Thoracic aorta (tissue), 2 donors: ENCODE data around the gene NF2. TPM values are rescaled to one million over a fixed set of nuclear protein-coding genes. Genes with fewer than 3 reads are reported as not detected.

Source experiments
- ATAC-seq: fragments of 150-250 bp; one replicate; pipeline ENCODE4 v1.8.0; 2017; ENCODE audit warnings: low read depth; ENCODE audit not compliant: insufficient number of reproducible peaks, low FRiP score
- DNase-seq: peaks from one replicate; pipeline ENCODE4 v3.0.0-alpha.2; 2020; ENCODE audit warnings: low spot score
- H3K27ac ChIP-seq, 2 donors: fragments of 200-600 bp; sonication (generic); 1 replicate in 1 of 2; 2 replicates in 1 of 2; pipeline ENCODE4 v1.5.1; 2016; ENCODE audit warnings: mild to moderate bottlenecking in 2 of 2, moderate library complexity in 2 of 2
- H3K27me3 ChIP-seq: fragments of 200-600 bp; sonication (generic); replicated peaks from 2 replicates; pipeline ENCODE4 v1.6.0; 2016; ENCODE audit warnings: mild to moderate bottlenecking; ENCODE audit not compliant: insufficient read depth
- H3K36me3 ChIP-seq: fragments of 200-600 bp; sonication (generic); one replicate; pipeline ENCODE4 v1.5.1; 2016
- H3K4me1 ChIP-seq, 2 donors: fragments of 200-600 bp; sonication (generic); 1 replicate in 1 of 2; 2 replicates in 1 of 2; pipeline versions ENCODE4 v1.5.1 to v1.6.0; 2016; ENCODE audit warnings: low read depth in 2 of 2, mild to moderate bottlenecking in 1 of 2; ENCODE audit not compliant: control insufficient read depth in 1 of 2
- H3K4me3 ChIP-seq: fragments of 200-600 bp; sonication (generic); 2 replicates; pipeline ENCODE4 v1.5.1; 2016; ENCODE audit warnings: mild to moderate bottlenecking
- H3K9me3 ChIP-seq: fragments of 200-600 bp; sonication (generic); 2 replicates; pipeline ENCODE4 v1.5.1; 2016
- total RNA-seq, 2 donors: library from RNA; depleted of rRNA; stranded (reverse); fragments of >200 nt; gene quantifications; one replicate each; pipeline versions ENCODE4 v1.1.0 to v1.2.3, GENCODE V29; 2016
- TF ChIP-seq, protein P1 (sequence below): fragments of 200-600 bp; sonication (generic); IDR thresholded peaks from one replicate; pipeline ENCODE4 v1.5.1; 2019; ENCODE audit warnings: antibody characterized with exemption

The NF2 gene
- total RNA-seq, 2 donors from 2014 or later, result 37.1 to 41.2 TPM

DNA sequence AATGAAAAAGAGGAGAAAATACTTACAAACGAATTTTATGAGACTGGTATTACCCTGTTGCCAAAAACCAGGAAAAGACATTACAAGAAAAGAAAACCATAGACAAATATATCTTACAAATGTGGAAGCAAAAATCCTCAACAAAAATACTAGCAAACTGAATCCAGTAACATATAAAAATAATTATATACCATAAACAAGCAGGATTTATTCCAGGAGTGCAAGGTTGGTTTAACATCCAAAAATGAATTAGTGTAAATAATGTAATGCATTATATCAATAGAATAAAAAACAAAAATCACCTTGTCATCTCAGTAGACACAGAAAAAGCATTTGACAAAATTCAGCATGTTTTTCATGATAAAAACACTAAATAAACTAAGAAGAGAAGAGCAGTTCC, 7.3 kb downstream of the NF2 start:
- H3K4me1 ChIP-seq, result peaks cover 0 to 3% of the 10 kb centered on the region in 2 donors
- DNase-seq (no peak), ATAC-seq (no peak)
- H3K4me3 ChIP-seq, result no peak overlapping the region
- H3K27me3 ChIP-seq, result no peaks in the 10 kb centered on the region
- TF ChIP-seq, protein P1, sequence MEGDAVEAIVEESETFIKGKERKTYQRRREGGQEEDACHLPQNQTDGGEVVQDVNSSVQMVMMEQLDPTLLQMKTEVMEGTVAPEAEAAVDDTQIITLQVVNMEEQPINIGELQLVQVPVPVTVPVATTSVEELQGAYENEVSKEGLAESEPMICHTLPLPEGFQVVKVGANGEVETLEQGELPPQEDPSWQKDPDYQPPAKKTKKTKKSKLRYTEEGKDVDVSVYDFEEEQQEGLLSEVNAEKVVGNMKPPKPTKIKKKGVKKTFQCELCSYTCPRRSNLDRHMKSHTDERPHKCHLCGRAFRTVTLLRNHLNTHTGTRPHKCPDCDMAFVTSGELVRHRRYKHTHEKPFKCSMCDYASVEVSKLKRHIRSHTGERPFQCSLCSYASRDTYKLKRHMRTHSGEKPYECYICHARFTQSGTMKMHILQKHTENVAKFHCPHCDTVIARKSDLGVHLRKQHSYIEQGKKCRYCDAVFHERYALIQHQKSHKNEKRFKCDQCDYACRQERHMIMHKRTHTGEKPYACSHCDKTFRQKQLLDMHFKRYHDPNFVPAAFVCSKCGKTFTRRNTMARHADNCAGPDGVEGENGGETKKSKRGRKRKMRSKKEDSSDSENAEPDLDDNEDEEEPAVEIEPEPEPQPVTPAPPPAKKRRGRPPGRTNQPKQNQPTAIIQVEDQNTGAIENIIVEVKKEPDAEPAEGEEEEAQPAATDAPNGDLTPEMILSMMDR, result no peak
- no peak overlapping the region for H3K27ac ChIP-seq
- H3K36me3 ChIP-seq, result no peaks in the 10 kb centered on the region
- H3K9me3 ChIP-seq, result no peaks in the 10 kb centered on the region

DNA sequence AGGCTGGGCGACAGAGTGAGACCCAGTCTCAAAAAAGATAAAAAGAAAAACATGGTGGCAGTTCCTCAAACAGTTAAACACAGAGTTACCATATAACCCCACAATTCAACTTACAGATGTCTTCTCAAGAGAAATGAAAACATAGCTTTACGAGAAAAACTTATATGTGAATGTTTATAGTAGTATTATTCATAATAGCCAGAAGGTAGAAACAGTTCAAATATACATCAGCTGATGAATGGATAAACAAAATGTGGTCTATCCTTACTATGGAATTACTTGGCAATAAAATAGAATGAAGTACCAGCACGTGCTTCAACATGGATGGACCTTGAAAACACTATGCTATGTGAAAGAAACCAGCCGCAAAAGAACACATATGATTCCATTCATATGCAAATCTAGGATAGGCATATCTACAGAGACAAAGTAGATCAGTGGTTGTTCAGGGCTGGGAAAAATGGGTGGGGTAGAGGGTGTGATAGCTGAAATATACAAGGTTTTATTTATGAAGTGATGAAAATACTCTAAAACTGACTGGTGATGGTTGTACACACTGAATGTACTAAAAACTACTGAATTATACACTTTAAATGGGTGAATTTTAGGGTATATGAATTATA, 12.4 kb downstream of the NF2 start:
- Histone ChIP-seq H3K9me3 (no peaks in the 10 kb centered on the region), H3K36me3 (no peaks in the 10 kb centered on the region), H3K4me1 (peaks cover 4 to 16% of the 10 kb centered on the region in 2 donors), H3K27ac (no peak overlapping the region), H3K4me3 (no peak overlapping the region), H3K27me3 (no peaks in the 10 kb centered on the region)
- ATAC-seq (no peak), DNase-seq (no peak)
- TF ChIP-seq, protein P1, result no peak

DNA sequence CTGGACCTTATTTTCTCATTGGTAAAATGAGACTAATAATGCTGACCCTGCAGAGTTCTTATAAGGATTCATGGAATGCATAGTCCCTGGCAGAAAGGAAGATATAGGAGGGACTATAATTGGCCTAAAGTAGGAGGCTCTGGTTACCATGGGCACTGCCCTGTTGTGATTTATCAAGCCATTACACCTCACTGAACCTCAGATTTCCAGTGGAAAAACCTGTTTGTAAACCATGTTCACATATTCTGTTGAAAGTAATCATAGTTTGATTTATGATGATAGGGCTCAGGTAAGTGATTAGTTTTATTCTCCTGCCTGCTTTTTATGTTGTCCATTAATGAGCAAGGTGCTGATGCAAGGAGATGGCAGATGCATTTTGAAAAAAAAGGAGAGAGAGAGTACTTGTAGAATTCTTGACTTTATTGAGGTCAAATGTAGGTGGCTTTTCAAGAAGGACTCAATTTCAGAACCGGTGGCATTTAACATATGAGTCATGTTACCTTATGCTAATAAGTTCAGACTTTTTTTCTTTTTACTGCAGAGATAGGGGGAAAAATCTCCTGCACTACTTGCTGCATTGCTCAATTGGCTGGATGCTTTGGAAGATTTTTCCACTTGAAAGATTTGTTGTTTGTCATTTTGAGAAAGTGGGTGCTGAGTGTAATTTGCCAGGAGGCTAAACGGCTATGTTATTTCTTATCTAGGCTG, 14.6 kb downstream of the NF2 start:
- Histone ChIP-seq H3K4me1 (peaks cover 4 to 33% of the 10 kb centered on the region in 2 donors), H3K4me3 (no peak overlapping the region), H3K36me3 (no peaks in the 10 kb centered on the region), H3K9me3 (no peaks in the 10 kb centered on the region), H3K27ac (no peak overlapping the region), H3K27me3 (no peaks in the 10 kb centered on the region)
- ATAC-seq (no peak), DNase-seq (no peak)
- TF ChIP-seq, protein P1, result no peak

DNA sequence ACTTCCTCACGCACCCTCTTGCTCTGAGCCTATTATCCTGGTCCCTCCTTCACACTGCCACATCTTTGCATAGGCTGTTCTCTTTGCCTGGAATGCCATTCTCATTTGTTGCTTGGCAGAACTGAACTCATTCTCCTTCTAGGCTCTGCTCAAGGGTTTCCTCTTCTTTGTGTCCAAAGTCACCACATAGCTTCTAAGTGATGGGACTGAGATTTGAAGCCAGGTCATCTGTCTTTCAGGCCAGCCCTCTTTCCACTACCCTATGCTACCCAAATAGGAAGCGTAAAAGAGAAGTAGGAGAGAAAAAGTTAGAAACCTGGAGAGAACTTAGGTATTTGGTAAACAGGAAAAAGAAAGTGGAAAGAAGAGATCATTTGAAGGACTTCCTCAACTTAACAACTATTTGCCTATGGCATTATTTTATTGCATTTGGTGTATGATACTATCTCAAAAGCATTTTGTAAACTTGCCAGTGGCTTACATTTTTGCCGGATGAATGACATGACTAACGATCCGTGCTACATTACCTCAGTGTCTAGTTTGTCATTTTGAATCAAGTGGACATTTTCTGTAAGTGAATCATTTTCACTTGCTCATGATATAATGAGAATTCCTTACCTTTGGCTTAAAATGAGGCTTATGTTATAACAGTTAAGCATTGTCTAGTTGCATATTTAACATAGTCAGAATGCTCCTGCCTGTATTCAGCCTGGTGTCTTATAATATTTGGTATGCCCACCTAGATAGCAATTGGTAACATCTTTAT, 18.5 kb downstream of the NF2 start:
- no peaks in the 10 kb centered on the region for H3K27me3 ChIP-seq
- H3K36me3 ChIP-seq, result no peaks in the 10 kb centered on the region
- H3K9me3 ChIP-seq, result no peaks in the 10 kb centered on the region
- no peak overlapping the region for H3K4me3 ChIP-seq
- H3K4me1 ChIP-seq, result peaks cover 8 to 48% of the 10 kb centered on the region in 2 donors
- peak overlapping the region; percentile 49 to 73 for H3K27ac ChIP-seq
- TF ChIP-seq, protein P1, result no peak
- DNase-seq, result no peak
- no peak for ATAC-seq

DNA sequence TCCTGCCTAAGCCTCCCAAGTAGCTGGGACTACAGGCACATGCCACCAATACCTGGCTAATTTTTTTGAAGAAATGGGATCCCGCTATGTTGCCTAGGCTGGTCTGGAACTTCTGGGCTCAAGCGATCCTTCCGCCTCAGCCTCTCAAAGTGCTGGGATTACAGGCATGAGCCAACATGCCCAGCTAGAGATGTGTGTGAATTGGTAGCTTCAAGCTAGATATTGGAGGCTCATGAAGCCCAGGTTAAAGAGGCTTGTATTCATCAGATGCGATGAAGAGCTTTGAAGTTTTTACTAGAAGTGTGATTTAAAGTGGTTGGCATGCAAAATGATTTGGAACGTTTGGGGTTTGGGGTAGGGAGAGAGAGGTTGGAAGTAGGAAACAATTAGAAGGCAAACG, 19.6 kb downstream of the NF2 start:
- DNase-seq, result no peak
- no peak for ATAC-seq
- no peaks in the 10 kb centered on the region for H3K36me3 ChIP-seq
- TF ChIP-seq, protein P1, result no peak
- peaks cover 5 to 45% of the 10 kb centered on the region in 2 donors for H3K4me1 ChIP-seq
- no peak overlapping the region for H3K4me3 ChIP-seq
- H3K27ac ChIP-seq, result no peak overlapping the region
- H3K27me3 ChIP-seq, result no peaks in the 10 kb centered on the region
- no peaks in the 10 kb centered on the region for H3K9me3 ChIP-seq
